ENCODE results near the gene MYO6. TPM values are rescaled to one million over a fixed set of nuclear protein-coding genes. Genes with fewer than 3 reads are reported as not detected.

MYO6 gene
- total and polyA plus RNA-seq, 2 of the 8 experiments (the other 6 are each of a cell fraction or from before 2014, with no cell fraction given): 8.3 to 21.9 TPM

GRCh38 chr6:75842732-75843131, 93.7 kb downstream of the MYO6 start:
- H3K4me2 ChIP-seq (ENCODE audit: insufficient read depth in 1 of 2, low read depth in 2 of 2, low read length in 2 of 2): no peak overlapping the region
- POLR2A ChIA-PET (ENCODE audit: partially characterized antibody): interaction anchor here (0.6 kb wide), 1 partner anchor 190 kb away, joined by 3 read pairs; no protein-coding TSS in a partner anchor
- no peak for TF ChIP-seq NRF1 (IDR thresholded peaks at IDR 0.05; ENCODE audit: low read depth, low read length)
- TF ChIP-seq HDAC6 (IDR thresholded peaks at IDR 0.05; ENCODE audit: low read depth, low read length): no peak
- TF ChIP-seq KDM5A (IDR thresholded peaks at IDR 0.05; ENCODE audit: low read length): no peak
- no peaks in the 10 kb centered on the region for H3K23me2 ChIP-seq (ENCODE audit: low read depth, low read length)
- no peaks in the 10 kb centered on the region for H3K27me3 ChIP-seq (replicated peaks in 1 of 4; ENCODE audit: control insufficient read depth in 3 of 4, extremely low read depth in 1 of 4, insufficient read depth in 3 of 4, low read length in 3 of 4)
- H3K18ac ChIP-seq (ENCODE audit: extremely low read depth, low read length): no peak overlapping the region
- no peak overlapping the region for H2BK12ac ChIP-seq (ENCODE audit: low read depth, low read length)
- H4K5ac ChIP-seq (ENCODE audit: insufficient read length, low read depth, low read length): no peak overlapping the region
- no peak overlapping the region for H2BK120ac ChIP-seq (replicated peaks; ENCODE audit: low read depth, low read length)
- no peaks in the 10 kb centered on the region for H3K4me1 ChIP-seq (replicated peaks in 1 of 4; ENCODE audit: control insufficient read depth in 3 of 4, insufficient read depth in 4 of 4, low read length in 3 of 4)
- no peak overlapping the region for H2AFZ ChIP-seq (ENCODE audit: low read length)
- H2BK5ac ChIP-seq (ENCODE audit: low read depth, low read length): no peak overlapping the region
- H2BK20ac ChIP-seq (ENCODE audit: low read length): no peak overlapping the region
- no peak overlapping the region for H3K14ac ChIP-seq (ENCODE audit: insufficient read length)
- DNase-seq (ENCODE audit: low read depth in 1 of 2, low spot score in 2 of 2) (no peak), FAIRE-seq (no peak)
- no peak overlapping the region for H3K4me3 ChIP-seq (ENCODE audit: extremely low read depth in 1 of 4, insufficient read depth in 2 of 4, low read depth in 3 of 4, low read length in 4 of 4)
- peaks cover 0 to 4% (median 0%) of the 10 kb centered on the region in 4 experiments; a peak in 1 of 8 replicates for H3K36me3 ChIP-seq (ENCODE audit: control insufficient read depth in 2 of 4, insufficient read depth in 4 of 4, low read length in 3 of 4)
- CTCF ChIA-PET (ENCODE audit: partially characterized antibody): interaction anchor here (0.6 to 1.2 kb wide), 2 partner anchors 9 to 11 kb away, joined by 3 to 4 read pairs; no protein-coding TSS in a partner anchor
- no peaks in the 10 kb centered on the region for H3K79me2 ChIP-seq (ENCODE audit: control insufficient read depth in 1 of 2, insufficient read depth in 2 of 2, low read length in 2 of 2)
- 85% methylated on average over 2 of the region's 2 CpGs; no CpG with 5 or more reads in 1 of the 2 experiments for WGBS, 2 experiments (ENCODE audit: extremely low coverage in 1 of 2, insufficient coverage in 1 of 2, insufficient read length in 1 of 2, insufficient replicate concordance in 2 of 2, low coverage in 1 of 2, low lambda C conversion rate in 2 of 2, missing lambda C conversion rate in 1 of 2)
- H3K4ac ChIP-seq (replicated peaks; ENCODE audit: insufficient read length, low read depth, low read length): no peak overlapping the region
- no peaks in the 10 kb centered on the region for H3K79me1 ChIP-seq (ENCODE audit: low read depth, low read length)
- H4K20me1 ChIP-seq (replicated peaks in 1 of 2; ENCODE audit: control insufficient read depth in 1 of 2, insufficient read depth in 2 of 2, low read length in 2 of 2): no peaks in the 10 kb centered on the region
- no peaks in the 10 kb centered on the region for H3K9me3 ChIP-seq (ENCODE audit: insufficient read depth in 2 of 2, low read depth in 1 of 2, low read length in 1 of 2)
- H3K9ac ChIP-seq (replicated peaks in 1 of 4; ENCODE audit: extremely low read depth in 1 of 4, low read depth in 3 of 4, low read length in 3 of 4): no peak overlapping the region
- no peak overlapping the region for H2BK15ac ChIP-seq (ENCODE audit: low read length)
- H2AK5ac ChIP-seq (ENCODE audit: low read depth, low read length): no peak overlapping the region
- no peak overlapping the region for H4K91ac ChIP-seq (replicated peaks; ENCODE audit: insufficient read length, low read length)
- H3K27ac ChIP-seq (ENCODE audit: low read depth, low read length): no peak overlapping the region
- H3K56ac ChIP-seq (replicated peaks; ENCODE audit: insufficient read length, low read depth, low read length): no peak overlapping the region
- H3K23ac ChIP-seq (ENCODE audit: insufficient read length): no peak overlapping the region
- no peak overlapping the region for H4K8ac ChIP-seq (ENCODE audit: extremely low read depth, insufficient read depth, low read length)

All from H1 (cell line).